ENCODE data around the gene ARHGAP18. TPM values are rescaled to one million over a fixed set of nuclear protein-coding genes. Genes with fewer than 3 reads are reported as not detected.

Gene ARHGAP18
- total RNA-seq, result 1 to 10 TPM; 5.2 to 9.2 (median 6.5) TPM

DNA sequence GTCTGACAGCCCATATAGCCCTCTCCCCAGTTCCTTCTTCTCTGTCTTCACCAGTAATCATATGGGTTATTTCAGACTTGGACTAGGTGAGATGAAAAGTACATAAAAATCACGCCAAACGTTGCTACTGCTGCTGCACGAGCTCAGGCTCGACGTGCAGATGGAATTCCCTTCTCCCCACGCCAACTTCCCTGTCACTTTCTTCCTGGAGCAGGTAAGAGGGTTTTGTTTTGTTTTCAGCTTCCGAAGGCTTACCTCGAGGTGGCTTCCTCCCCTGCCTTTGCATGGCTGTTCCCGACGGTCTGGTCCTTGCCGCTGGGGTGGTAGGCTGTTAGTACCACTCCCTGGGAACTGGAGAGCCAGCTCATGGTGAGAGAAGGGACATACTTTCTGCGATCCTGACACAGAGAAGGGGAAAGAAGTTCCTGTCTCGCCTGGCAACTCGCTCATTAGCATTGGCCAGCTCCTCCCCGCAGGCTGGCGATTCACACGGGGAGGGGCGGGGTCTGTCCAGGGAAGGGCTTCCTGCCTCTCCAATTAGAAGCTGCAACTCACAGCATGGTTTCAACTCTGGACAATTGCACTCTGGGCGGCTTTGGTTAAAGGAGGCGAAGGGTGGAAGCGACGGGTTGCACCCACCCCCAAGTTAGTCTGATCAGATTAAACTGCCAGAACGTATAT, at the start of gene ARHGAP18:
TSS of gene ARHGAP18 (minus strand) at position 409 of the 681 bp plus-strand sequence. CDS start at position 368, 41 bp downstream.
- TF ChIP-seq, protein P1, sequence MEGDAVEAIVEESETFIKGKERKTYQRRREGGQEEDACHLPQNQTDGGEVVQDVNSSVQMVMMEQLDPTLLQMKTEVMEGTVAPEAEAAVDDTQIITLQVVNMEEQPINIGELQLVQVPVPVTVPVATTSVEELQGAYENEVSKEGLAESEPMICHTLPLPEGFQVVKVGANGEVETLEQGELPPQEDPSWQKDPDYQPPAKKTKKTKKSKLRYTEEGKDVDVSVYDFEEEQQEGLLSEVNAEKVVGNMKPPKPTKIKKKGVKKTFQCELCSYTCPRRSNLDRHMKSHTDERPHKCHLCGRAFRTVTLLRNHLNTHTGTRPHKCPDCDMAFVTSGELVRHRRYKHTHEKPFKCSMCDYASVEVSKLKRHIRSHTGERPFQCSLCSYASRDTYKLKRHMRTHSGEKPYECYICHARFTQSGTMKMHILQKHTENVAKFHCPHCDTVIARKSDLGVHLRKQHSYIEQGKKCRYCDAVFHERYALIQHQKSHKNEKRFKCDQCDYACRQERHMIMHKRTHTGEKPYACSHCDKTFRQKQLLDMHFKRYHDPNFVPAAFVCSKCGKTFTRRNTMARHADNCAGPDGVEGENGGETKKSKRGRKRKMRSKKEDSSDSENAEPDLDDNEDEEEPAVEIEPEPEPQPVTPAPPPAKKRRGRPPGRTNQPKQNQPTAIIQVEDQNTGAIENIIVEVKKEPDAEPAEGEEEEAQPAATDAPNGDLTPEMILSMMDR (IDR thresholded peaks at IDR 0.05 in 4 of 5, conservative IDR thresholded peaks at IDR 0.05 in 1 of 5), result no peak
- peak; percentile 67 to 90 for TF ChIP-seq POLR2A (IDR thresholded peaks at IDR 0.05)
- Histone ChIP-seq H3K27ac (peak within 1 kb of the TSS; percentile 83 to 92 (median 88)), H3K27me3 (no peaks in the 10 kb centered on the region), H3K4me3 (peak within 1 kb of the TSS; percentile 62 to 84 (median 71)), H3K36me3 (peaks cover 0 to 5% of the 10 kb centered on the region in 2 donors), H3K9me3 (no peaks in the 10 kb centered on the region), H3K4me1 (peaks cover 20 to 46% of the 10 kb centered on the region in 2 donors)
- ATAC-seq (peak; percentile 96 to 97), DNase-seq (peak; percentile 93)
- in situ Hi-C loops (cut with MboI; ENCODE audit: low sequenced_read_pairs in 4 of 4) (no loop called here), intact Hi-C loops (cut with DNase I; ENCODE audit: low total_unique reads) (loop anchor here (2.0 kb wide), 1 partner anchor 25 kb away; no protein-coding TSS in a partner anchor)

DNA sequence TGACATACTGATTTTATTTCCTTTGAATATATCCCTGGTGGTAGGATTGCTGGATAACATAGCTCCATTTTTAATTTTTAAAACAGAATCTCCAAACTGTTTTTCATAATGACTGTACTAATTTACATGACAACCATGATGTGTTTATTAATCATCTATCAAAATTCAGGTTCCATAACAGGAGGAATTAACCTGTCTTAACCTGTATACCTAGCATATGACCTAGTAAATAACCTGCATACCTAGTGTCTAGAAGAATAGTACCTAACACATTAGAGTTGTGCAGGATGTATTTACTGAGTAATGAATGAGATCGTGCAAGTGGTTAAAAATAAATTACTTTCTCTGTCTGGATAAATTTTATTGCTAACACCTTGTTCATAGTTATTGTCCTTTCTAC, 45.8 kb upstream of the ARHGAP18 start:
- TF ChIP-seq, protein P1 (IDR thresholded peaks at IDR 0.05 in 4 of 5, conservative IDR thresholded peaks at IDR 0.05 in 1 of 5), result no peak
- TF ChIP-seq POLR2A (IDR thresholded peaks at IDR 0.05), result no peak
- Histone ChIP-seq H3K36me3 (no peaks in the 10 kb centered on the region), H3K4me3 (no peak overlapping the region), H3K27me3 (no peaks in the 10 kb centered on the region), H3K9me3 (no peaks in the 10 kb centered on the region), H3K4me1 (no peaks in the 10 kb centered on the region), H3K27ac (no peak overlapping the region)
- ATAC-seq (no peak), DNase-seq (no peak)
- intact Hi-C loops (cut with DNase I; ENCODE audit: low total_unique reads), result no loop called here
- in situ Hi-C loops (cut with MboI; ENCODE audit: low sequenced_read_pairs in 4 of 4), result no loop called here

DNA sequence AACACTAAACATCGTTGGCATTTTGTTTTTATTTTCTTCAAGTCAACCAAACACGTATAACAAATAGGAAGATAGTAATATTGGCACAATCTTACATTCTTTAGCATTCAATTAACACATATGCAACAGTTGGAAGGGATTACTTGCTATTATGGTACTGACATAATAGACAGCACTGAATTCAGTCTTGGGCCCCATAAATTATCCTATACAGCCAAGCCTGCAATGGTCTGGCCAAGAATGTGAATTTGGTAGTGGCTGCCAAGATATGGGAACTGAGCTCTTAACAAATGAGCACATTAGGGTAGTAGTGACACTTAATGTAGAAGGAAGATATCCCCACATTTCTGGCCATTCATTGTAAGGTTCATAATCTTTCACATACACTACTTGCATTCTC, 44.8 kb upstream of the ARHGAP18 start:
- Histone ChIP-seq H3K27me3 (no peaks in the 10 kb centered on the region), H3K4me1 (peaks cover 1 to 4% of the 10 kb centered on the region in 2 donors), H3K9me3 (no peaks in the 10 kb centered on the region), H3K27ac (no peak overlapping the region), H3K36me3 (no peaks in the 10 kb centered on the region), H3K4me3 (no peak overlapping the region)
- in situ Hi-C loops (cut with MboI; ENCODE audit: low sequenced_read_pairs in 4 of 4), result no loop called here
- DNase-seq, result no peak
- intact Hi-C loops (cut with DNase I; ENCODE audit: low total_unique reads), result no loop called here
- TF ChIP-seq, protein P1 (IDR thresholded peaks at IDR 0.05 in 4 of 5, conservative IDR thresholded peaks at IDR 0.05 in 1 of 5), result no peak
- TF ChIP-seq POLR2A (IDR thresholded peaks at IDR 0.05), result no peak
- no peak for ATAC-seq

GRCh38 chr6:129753422-129753821, 43.4 kb upstream of the ARHGAP18 start:
- DNase-seq, result no peak
- TF ChIP-seq POLR2A (IDR thresholded peaks at IDR 0.05), result no peak
- TF ChIP-seq, protein P1 (IDR thresholded peaks at IDR 0.05 in 4 of 5, conservative IDR thresholded peaks at IDR 0.05 in 1 of 5), result no peak
- Histone ChIP-seq H3K27me3 (no peaks in the 10 kb centered on the region), H3K4me3 (no peak overlapping the region), H3K4me1 (peaks cover 14 to 15% of the 10 kb centered on the region in 2 donors), H3K36me3 (no peaks in the 10 kb centered on the region), H3K27ac (no peak overlapping the region), H3K9me3 (no peaks in the 10 kb centered on the region)
- ATAC-seq, result no peak
- intact Hi-C loops (cut with DNase I; ENCODE audit: low total_unique reads) (no loop called here), in situ Hi-C loops (cut with MboI; ENCODE audit: low sequenced_read_pairs in 4 of 4) (no loop called here)

Data from gastrocnemius medialis (tissue), 4 donors.